Activated T-cell treated with anti-CD3 and anti-CD28 coated beads, Interleukin-2, amount 50 U/mL, for 48 hours (primary cell): ENCODE measurements around the gene FLNA.
"Not testable (repeated sequence)": the region's sequence is repeated elsewhere in the genome, so short reads cannot be mapped to it uniquely, and the experiment has no call there.

Experiments used
- DNase-seq, 2 experiments: peaks; one replicate each; pipeline ENCODE4 v3.0.0-alpha.2; 2020

FLNA gene

DNA sequence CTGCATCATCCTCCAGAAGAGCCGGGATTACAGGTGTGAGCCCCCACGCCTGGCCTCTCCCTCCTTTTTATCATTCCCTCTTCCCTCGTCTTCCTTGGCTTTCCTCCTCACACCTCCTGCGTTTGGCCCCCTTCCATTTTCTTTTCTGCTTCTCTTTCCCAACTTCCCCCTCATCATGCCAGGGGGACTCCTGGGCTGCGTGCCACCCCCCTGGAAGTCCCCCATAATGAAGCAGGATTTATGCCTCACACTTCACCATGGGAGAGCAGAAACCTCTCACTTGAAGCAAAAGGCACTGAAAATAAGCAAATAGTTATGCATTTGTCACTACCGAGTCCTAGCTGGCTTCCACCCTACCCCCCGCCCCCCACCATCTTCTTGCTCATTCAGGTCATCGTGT is 71.0 kb downstream of the FLNA start:
- no peak for DNase-seq

DNA sequence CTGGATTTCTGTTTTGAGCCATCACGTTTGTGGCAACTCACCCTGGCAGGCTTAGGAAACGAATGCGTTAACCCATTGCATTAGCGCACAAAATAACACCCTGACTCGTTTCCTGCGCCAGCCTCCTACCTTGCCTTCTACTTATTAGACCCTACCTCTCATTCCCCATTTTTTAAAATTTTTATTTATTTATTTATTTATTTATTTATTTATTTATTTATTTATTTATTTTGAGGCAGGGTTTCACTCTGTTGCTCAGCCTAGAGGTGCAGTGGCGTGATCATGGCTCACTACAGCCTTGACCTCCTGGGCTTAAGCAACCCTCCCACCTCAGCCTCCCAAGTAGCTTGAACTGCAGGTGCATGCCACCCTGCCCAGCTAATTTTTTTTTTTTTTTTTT is 71.4 kb downstream of the FLNA start:
- DNase-seq = not testable (repeated sequence)

DNA sequence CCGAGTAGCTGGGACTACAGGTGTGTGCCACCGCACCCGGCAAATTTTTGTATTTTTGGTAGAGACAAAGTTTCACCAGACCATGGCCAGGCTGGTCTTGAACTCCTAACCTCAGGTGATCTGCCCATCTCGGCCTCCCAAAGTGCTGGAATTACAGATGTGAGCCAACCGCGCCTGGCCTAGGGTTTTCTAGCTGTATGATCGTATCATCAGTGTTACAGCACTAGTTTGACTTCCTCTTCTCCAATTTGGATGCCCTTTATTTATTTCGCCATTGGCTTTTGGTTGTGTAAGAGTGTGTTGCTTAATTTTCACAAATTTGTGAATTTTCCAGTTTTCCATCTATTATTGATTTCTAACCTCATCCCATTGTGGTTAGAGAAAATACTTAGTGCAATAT is 73.6 kb downstream of the FLNA start:
- DNase-seq = no peak
